Measurements from ENCODE around the gene AFF3. TPM values are rescaled to one million over a fixed set of nuclear protein-coding genes. Genes with fewer than 3 reads are reported as not detected.
"Not testable (repeated sequence)": the region's sequence is repeated elsewhere in the genome, so short reads cannot be mapped to it uniquely, and the experiment has no call there.

The AFF3 gene
- polyA plus RNA-seq, 5 donors = 17.1 to 21.3 (median 19.1) TPM

GRCh38 chr2:99670768-99671734 lies 471.3 kb downstream of the AFF3 start:
- peak in 1 of 2 donors; percentile 56 for DNase-seq

GRCh38 chr2:99666256-99666655 lies 476.1 kb downstream of the AFF3 start:
- DNase-seq = no peak

GRCh38 chr2:99663641-99664040 lies 478.7 kb downstream of the AFF3 start:
- DNase-seq = no peak

GRCh38 chr2:99662761-99663341 lies 479.5 kb downstream of the AFF3 start:
- DNase-seq = no peak

- not testable (repeated sequence) for DNase-seq
These were observed 480.6 kb downstream of the AFF3 start for GRCh38 chr2:99661761-99662160.

- DNase-seq = no peak
These were observed 481.6 kb downstream of the AFF3 start for GRCh38 chr2:99660616-99661406.

GRCh38 chr2:99659874-99660273 lies 482.5 kb downstream of the AFF3 start:
- no peak for DNase-seq

GRCh38 chr2:99657691-99658258 lies 484.6 kb downstream of the AFF3 start:
- DNase-seq = no peak

- DNase-seq = no peak
These were observed 485.4 kb downstream of the AFF3 start for GRCh38 chr2:99656994-99657393.

- DNase-seq = no peak
These were observed 489.0 kb downstream of the AFF3 start for GRCh38 chr2:99653433-99653832.

GRCh38 chr2:99652862-99653261 lies 489.5 kb downstream of the AFF3 start:
- no peak for DNase-seq

GRCh38 chr2:99651930-99652670 lies 490.3 kb downstream of the AFF3 start:
- no peak for DNase-seq

GRCh38 chr2:99648906-99649789 lies 493.2 kb downstream of the AFF3 start:
- no peak for DNase-seq

- peak in 1 of 2 donors; percentile 41 for DNase-seq
These were observed 494.1 kb downstream of the AFF3 start for GRCh38 chr2:99648178-99648844.

GRCh38 chr2:99645960-99646359 lies 496.4 kb downstream of the AFF3 start:
- DNase-seq = no peak

- DNase-seq = no peak
These were observed 498.0 kb downstream of the AFF3 start for GRCh38 chr2:99644419-99644787.

- no peak for DNase-seq
These were observed 498.5 kb downstream of the AFF3 start for GRCh38 chr2:99643787-99644418.

- DNase-seq = no peak
These were observed 500.4 kb downstream of the AFF3 start for GRCh38 chr2:99641999-99642398.

GRCh38 chr2:99640635-99641151 lies 501.7 kb downstream of the AFF3 start:
- no peak for DNase-seq

All from right lung (tissue), 5 donors.